GM12892 (cell line): ENCODE data around the gene LMO1.

Source experiments
- POLR2A ChIP-seq: IDR thresholded peaks from 2 replicates; pipeline ENCODE4 v1.6.1; 2011; ENCODE audit warnings: low read depth, low read length, control low read depth
- POLR2AphosphoS5 ChIP-seq: IDR thresholded peaks from 2 replicates; pipeline ENCODE4 v1.6.1; 2011; ENCODE audit warnings: low read depth, low read length, control low read depth

DNA sequence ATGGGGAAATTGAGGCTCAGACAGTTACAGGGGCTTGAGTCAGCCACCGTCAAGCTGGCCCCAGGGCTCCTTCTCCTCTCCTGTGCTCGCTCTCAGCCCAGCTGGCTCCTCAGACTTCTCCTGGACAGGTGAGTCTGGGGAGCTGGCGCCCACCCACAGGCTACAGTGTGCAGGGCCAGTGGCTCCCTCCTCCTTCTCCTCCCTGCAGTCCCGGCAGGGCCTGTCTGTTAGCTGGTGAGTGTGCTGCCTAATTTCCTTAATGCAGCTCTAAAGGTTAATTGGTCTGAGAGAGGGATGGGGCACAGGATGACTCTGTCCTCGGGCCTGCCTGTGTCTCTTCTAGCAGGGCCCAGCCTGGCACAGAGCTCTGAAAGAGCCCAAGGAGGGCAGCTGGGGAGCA, 31.7 kb downstream of the LMO1 start:
- TF ChIP-seq POLR2A: no peak
- TF ChIP-seq POLR2AphosphoS5: no peak
